Measurements from ENCODE around the gene NDUFS4.
"Not testable (repeated sequence)": the region's sequence is repeated elsewhere in the genome, so short reads cannot be mapped to it uniquely, and the experiment has no call there.

The NDUFS4 gene

GRCh38 chr5:53575831-53576230 is 15.4 kb downstream of the NDUFS4 start:
- no peak for DNase-seq

GRCh38 chr5:53576674-53577073 is 16.2 kb downstream of the NDUFS4 start:
- no peak for DNase-seq

- DNase-seq, result no peak
Measured at GRCh38 chr5:53578854-53579253, 18.4 kb downstream of the NDUFS4 start.

GRCh38 chr5:53580547-53580946 is 20.1 kb downstream of the NDUFS4 start:
- no peak for DNase-seq

- no peak for DNase-seq
Measured at GRCh38 chr5:53582225-53582624, 21.8 kb downstream of the NDUFS4 start.

GRCh38 chr5:53590759-53591158 is 30.3 kb downstream of the NDUFS4 start:
- no peak for DNase-seq

GRCh38 chr5:53594419-53594818 is 34.0 kb downstream of the NDUFS4 start:
- no peak for DNase-seq

GRCh38 chr5:53597894-53598293 is 37.5 kb downstream of the NDUFS4 start:
- no peak for DNase-seq

- no peak for DNase-seq
Measured at GRCh38 chr5:53601570-53601969, 41.1 kb downstream of the NDUFS4 start.

- peak; percentile 3 for DNase-seq
Measured at GRCh38 chr5:53603009-53603687, 42.7 kb downstream of the NDUFS4 start.

- DNase-seq, result peak; percentile 13
Measured at GRCh38 chr5:53604309-53604708, 43.9 kb downstream of the NDUFS4 start.

- no peak for DNase-seq
Measured at GRCh38 chr5:53607886-53608285, 47.4 kb downstream of the NDUFS4 start.

GRCh38 chr5:53608897-53609296 is 48.5 kb downstream of the NDUFS4 start:
- not testable (repeated sequence) for DNase-seq

- no peak for DNase-seq
Measured at GRCh38 chr5:53613061-53613460, 52.6 kb downstream of the NDUFS4 start.

- DNase-seq, result no peak
Measured at GRCh38 chr5:53613536-53613935, 53.1 kb downstream of the NDUFS4 start.

- DNase-seq, result no peak
Measured at GRCh38 chr5:53614376-53614885, 54.0 kb downstream of the NDUFS4 start.

GRCh38 chr5:53616939-53617549 is 56.6 kb downstream of the NDUFS4 start:
- no peak for DNase-seq

GRCh38 chr5:53631251-53631650 is 70.8 kb downstream of the NDUFS4 start:
- peak; percentile 0 for DNase-seq

GRCh38 chr5:53642061-53642460 is 81.6 kb downstream of the NDUFS4 start:
- no peak for DNase-seq

- DNase-seq, result no peak
Measured at GRCh38 chr5:53643445-53643844, 83.0 kb downstream of the NDUFS4 start.

GRCh38 chr5:53645078-53645477 is 84.6 kb downstream of the NDUFS4 start:
- no peak for DNase-seq

GRCh38 chr5:53649352-53649751 is 88.9 kb downstream of the NDUFS4 start:
- DNase-seq, result no peak

GRCh38 chr5:53660573-53660972 is 100.1 kb downstream of the NDUFS4 start:
- DNase-seq, result not testable (repeated sequence)

GRCh38 chr5:53665313-53665712 is 104.9 kb downstream of the NDUFS4 start:
- not testable (repeated sequence) for DNase-seq

GRCh38 chr5:53667621-53668020 is 107.2 kb downstream of the NDUFS4 start:
- no peak for DNase-seq

Data from NCI-H82 (cell line).